Stimulated activated CD8-positive, alpha-beta memory T cell treated with anti-CD3 and anti-CD28 coated beads, Interleukin-12 subunit alpha, Interleukin-12 subunit beta, amount 100 ng/mL, for 24 hours (primary cell): ENCODE measurements around the gene DGKE.

Experiments used
- DNase-seq: peaks from one replicate; pipeline ENCODE4 v3.0.0-alpha.2; 2020; ENCODE audit errors: extremely low read depth

Gene DGKE

DNA sequence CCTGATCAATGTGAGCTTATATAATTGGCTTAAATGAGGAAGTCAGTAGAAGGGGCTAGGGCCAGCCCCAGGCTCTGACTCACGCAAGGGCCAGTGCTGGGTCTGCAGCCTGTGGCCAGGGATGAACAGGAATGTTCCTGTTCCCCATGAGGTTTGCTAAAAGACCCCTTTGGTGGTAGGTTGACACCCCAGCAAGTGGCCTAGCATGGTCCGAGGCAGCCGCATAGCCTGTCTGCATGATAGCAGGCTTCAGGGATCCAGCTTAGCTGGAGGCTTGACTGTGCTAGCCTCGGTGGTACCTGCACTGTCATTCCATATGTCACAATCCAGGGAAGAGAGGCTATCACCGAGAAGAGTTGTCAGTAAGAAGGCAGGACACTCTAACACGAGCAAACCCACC, 56.4 kb downstream of the DGKE start:
- DNase-seq = no peak

DNA sequence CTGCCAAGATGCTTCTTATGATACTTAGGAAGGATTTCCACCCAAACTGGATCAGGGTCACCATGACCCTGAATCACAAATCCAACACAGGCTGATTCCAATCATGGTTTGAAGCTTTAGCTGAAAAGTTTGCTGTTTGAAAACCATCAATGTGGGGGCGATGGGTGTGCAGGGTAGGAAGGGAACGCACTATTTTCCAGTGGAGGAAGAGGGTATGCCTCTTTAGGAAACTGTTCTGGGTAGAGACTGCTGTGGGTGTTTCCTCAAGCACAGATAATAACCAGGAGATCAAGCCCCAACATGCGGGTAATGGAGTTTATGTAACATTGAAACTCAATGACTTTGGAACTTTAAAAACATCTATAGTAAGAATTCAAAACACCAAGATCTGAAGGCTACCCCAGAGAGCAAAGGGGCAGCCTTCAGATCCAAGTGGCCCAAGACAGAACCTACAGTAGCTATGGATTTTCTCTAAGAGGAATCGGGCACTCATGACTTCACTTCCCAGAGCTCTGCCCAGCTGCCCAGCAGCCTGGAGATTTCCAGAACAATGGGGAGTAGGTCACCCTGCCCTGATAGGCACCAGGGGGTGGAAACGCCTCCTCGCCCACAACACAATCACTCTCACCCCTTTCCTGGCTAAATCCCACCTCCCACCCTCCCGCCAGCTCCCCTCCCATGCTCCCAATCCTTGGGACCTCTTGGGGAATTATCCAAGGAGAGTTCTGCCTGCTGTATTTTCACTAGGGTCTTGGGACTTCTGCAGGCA, 57.1 kb downstream of the DGKE start:
- no peak for DNase-seq

DNA sequence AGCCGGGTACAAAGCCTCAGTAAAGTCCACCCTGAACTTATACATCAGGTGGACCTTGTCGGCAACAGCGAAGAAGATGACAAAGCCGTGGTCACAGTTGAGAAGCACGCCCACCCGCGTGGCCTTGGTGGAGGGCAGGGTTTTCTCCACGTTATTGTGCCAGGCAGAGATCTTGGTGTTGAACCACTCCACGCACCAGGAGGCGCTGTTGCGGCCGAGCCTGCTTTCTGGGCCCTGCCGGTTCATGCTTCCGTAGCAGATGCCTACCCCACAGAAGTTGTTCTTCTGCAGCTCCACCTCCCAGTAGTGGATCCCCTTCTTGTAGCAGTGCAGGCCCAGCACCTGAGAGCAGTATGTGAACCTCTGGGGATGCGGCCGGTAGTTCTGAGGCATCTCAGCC, 57.8 kb downstream of the DGKE start:
- no peak for DNase-seq

DNA sequence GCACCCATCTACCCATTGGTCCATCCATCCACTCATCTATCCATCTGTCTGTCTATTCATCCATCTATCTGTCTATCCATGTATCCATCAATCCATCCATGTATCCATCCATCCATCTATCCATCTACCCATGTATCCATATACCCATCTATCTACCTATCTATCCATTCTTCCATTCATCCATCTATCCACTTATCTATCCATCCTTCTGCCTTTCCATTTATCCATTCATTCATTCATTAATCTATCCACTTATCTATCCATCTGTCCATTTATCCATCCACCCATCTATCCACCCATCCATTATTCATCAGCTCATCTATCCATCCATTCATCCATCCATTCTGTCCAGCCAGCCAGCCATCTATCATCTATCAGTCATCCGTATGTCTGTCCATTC, 58.4 kb downstream of the DGKE start:
- DNase-seq = no peak

DNA sequence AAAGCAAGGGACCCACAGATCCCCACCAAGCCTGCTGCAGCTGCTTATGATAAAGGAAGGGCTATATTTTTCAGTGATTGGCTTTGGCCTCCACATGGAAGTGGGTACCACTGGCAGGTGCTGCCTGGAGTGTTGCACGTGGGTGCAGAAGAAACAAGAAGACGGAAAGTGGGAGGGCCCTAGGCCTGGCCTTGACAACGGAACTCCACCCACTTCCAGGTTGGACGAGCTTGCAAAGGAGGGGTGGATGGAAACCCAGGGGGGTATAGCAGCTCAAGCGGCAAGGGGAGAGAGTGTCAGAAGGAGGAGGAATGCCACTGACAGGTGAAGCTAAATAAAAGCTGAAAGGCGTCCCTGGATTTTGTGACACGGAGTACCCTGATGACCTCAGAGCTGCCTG, 59.6 kb downstream of the DGKE start:
- no peak for DNase-seq

DNA sequence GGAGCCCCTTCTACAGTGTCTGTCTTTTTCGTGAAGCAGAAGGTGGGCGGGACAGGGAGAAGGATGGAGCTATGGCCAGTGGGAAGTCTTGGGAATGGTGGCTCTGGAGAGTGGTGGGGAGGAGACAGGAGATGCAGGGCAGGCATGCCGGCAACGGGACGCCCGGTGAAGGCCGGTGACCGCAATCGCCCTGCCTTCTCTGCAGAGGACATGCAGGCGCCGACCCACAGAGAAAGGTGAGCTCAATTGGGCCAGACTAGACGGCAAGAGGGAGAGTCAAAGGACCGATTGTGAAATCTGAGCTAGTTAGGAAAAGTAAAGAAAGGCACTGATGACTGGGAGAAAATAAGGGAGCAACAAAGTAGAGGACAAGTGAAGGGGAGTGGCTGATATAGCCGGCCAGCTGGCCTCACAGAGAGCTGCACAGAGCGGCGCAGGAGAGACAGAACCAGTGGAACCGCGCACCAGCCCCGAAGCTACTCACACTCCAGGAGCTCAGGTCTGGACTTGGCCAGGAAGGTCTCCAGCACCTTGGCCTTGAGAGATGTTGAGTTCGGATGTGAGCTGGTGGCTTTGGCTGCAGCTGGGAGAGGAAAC, 61.0 kb downstream of the DGKE start:
- no peak for DNase-seq

DNA sequence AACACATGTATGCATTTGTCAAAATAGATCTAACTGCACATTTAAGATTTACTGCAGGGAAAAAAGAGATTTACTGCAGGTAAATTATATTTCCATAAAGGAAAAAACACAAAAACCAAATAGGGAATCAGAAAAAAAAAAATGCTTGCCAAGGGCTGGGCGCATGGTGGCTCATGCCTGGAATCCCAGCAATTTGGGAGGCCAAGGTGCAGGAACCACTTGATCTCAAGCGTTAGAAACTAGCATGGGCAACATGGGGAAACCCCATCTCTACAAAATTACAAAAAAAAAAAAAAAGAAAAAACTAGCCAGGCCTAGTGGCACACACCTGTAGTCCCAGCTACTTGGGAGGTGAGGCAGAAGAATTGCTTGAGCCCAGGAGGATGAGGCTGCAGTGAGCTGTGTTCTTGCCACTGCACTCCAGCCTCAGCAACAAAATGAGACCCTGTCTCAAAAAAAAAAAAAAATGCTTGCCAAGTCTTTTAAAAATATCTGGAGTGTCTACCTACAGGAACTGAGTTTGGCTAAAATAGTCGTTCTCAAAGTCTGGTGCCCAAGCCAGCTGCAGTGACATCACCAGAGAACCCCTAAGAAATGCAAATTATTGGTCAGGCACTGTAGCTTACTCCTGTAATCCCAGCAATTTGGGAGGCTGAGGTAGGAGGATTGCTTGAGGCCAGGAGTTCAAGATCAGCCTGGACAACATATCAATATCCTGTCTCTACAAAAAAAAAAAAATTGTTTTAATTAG, 62.4 kb downstream of the DGKE start:
- no peak for DNase-seq

DNA sequence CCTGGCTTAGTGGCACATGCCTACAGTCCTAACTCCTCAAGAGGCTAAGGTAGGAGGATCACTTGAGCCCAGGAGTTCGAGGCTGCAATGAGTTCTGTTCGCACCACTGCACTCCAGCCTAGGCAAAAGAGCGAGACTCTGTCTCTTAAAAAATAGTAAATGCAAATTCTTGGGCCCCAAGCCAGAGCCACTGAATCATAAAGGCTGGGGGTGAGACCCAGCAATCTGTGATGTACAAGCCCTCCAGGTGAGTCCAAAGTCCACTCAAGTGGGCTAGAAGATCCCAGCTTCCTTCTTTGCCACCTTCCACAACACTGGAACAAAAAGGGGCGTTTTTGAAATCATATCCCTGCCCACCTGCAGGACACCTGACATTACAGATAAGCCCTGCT, 63.0 kb downstream of the DGKE start:
- no peak for DNase-seq

DNA sequence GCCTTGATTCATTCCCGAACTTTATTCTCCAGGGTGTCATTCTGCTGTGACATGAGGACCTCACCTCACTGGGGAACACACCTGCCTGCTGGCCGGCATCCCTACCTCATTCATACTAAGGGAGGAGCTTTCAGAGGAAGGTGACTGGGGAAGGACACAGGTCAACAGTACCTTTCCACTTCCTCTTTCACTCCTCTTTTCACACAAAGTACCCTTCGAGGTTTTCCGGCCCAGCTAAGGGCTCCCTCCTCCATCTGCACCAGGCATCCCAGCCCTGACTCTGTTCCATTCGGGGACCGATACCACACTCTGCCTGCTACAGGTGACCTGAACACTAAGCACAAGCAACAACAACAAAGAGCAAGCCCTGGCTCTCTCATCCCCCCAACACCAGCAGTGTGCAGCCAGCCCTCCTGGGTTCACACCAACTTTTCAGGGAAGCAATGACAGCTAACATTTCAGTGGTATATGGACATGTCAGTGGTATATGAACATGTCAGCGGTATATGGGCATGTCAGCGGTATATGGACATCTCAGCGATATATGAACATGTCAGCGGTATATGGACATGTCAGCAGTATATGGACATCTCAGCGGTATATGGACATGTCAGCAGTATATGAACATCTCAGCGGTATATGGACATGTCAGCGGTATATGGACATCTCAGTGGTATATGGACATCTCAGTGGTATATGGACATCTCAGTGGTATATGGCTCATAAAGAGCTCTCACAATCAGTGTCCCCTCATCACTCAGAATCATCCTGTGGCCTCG, 63.9 kb downstream of the DGKE start:
- no peak for DNase-seq

DNA sequence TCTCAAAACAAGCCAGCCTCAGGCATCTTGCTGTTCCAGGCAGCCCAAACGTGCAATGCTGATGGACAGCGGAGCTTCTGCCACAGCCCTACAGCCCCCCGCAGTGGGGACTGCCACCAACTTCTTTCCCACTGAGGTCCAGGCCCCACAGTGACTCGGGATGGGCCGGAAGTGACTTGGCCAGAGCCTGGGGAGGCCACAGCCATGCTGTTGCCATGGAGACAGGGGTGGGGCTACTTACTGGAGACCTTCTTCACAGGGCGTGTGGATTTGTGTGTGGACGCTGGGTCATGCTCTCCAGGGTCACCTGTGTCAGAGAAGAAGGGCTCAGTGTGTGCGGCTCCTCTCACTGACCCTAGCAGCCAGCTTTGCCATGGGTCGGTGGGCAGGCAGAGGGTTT, 64.9 kb downstream of the DGKE start:
- DNase-seq = no peak

DNA sequence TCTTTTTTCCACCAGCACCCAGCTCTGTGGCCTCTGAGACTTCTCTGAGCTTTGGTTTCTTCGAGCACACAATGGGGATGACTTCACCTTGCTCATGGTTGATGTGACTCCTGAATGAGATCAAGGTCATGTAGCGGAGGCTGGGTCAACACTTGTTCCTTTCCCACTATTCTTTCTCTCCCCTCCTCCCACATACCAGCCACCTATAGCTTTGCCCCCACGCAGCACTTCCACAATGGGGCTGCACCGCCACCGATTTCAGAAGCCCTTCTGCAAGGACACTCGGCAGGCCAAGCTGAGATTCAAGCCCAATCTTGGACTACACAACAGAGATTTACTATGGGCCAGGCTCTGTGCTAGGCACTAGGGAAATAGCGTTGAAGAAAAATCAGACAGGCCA, 65.5 kb downstream of the DGKE start:
- DNase-seq = no peak

DNA sequence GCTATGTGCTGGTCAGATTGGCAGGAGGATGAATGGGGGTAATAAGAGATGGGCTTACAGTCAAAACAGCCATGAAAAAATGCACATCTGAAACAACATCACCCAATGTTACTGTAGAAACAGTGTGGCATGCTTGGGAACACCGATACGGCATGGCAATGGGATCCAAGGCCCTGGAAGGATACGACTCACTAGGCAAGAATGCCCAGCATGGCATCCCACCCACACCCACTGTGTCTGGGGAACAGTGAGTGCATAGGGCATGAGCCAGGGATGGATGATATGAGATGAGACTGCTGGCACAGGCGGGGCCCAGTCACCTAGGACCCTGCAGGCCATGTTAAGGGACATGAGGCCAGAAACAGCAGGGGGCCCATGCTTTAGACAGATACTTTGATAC, 68.4 kb downstream of the DGKE start:
- no peak for DNase-seq

DNA sequence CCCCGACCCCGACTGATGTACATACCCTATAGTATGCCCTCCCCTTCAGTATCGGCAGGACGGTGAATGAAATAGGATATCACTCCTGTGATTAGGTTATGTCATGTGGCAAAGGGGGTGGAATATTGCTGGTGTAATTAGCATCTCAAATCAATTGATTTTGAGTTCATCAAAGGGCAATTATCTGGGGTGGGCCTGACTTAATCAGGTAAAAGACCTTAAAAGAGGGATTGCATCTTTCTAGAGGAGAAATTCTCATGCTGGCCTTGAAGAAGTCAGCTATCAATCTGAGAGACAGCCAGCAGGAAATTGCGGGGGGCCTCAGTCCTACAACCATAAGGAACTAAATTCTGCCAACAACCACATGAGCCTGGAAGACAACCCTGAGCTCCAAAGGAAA, 69.6 kb downstream of the DGKE start:
- no peak for DNase-seq

DNA sequence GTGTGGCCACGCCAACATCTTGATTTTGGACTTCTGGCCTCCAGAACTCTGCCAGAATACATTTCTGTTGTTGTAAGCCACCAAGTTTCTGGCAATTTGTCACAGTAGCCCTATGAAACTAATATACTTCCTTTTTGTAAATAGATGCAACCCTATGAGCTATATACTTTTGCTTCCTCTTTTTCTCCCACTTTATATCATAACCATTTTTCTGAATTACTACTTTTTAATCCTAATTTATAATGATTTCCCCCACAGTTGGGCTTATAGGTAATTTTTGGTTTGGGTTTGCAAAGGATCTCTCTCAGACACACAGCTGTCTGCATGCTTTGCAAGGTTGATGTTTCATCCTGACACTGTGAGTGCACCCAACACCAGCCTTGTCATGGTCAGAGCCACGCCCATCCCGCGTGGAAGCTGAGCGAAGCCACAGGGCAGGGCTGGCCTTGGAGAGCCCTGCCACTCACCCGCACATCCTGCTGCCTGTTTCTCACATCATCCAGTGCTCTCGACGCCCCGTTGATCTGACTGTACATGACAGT, 74.1 kb downstream of the DGKE start:
- no peak for DNase-seq

DNA sequence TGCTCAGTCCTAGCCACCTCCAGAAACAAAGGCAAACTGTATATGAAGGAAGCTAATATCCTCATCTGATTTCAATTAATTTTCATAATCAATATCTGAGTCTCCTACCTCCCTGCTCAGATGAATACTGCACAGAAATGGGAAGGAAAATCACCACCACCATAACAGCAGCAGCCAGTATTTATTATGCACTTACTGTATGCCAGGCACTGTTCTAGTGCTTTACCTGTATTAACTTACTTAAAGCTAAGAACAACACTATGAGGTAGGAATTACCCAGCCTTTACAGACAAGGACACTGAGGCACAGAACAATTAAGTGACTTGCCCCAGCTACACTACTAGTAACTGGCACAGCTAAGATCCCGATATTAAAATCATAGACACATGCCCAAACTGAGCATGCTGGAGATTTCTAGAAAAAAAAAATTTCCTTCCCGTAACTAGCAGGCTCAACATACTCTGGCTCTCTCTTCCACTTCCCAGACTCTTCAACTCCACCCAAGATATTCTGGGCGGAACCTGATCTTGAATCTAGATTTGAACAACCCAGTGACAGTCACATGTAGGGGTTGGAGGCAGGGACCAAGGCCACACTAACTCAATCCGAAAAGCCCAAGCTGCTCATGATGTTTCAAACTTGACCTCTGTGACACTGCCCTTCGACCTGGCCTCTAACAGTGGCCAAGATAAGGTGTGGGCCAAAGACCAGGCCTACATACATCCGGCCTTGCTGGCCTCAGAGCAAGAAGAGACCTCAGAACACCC, 76.0 kb downstream of the DGKE start:
- DNase-seq = no peak

DNA sequence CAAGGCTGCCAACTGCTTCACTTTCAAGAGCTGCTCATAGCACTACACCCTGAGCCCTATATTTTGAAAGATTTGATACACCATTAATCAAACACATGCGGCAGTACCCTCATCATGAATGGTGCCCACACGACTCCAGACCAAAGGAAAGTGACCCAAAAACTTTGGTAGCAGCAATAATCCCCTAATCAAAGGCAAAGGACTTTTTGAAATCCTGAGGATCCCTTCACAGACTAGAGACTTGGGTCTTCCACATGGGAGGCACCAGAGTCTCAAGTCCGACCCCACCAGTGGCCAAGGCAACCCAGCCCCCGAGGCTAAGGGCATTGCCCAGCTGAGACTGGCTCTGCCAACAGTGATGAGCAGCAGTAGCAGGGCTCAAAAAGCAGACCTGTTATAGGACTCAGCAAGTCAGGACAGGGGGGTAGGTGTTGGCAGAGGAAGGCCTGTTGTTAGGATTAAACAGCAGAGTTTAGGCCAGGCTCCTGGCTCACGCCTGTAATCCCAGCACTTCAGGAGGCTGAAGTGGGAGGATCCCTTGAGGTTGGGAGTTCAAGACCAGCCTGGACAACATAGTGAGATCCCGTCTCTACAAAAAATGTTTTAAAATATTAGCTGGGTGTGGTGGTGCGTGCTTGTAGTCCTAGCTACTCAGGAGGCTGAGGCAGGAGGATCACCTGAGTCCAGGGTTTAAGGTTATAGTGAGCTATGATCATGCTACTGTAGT, 76.7 kb downstream of the DGKE start:
- no peak for DNase-seq

DNA sequence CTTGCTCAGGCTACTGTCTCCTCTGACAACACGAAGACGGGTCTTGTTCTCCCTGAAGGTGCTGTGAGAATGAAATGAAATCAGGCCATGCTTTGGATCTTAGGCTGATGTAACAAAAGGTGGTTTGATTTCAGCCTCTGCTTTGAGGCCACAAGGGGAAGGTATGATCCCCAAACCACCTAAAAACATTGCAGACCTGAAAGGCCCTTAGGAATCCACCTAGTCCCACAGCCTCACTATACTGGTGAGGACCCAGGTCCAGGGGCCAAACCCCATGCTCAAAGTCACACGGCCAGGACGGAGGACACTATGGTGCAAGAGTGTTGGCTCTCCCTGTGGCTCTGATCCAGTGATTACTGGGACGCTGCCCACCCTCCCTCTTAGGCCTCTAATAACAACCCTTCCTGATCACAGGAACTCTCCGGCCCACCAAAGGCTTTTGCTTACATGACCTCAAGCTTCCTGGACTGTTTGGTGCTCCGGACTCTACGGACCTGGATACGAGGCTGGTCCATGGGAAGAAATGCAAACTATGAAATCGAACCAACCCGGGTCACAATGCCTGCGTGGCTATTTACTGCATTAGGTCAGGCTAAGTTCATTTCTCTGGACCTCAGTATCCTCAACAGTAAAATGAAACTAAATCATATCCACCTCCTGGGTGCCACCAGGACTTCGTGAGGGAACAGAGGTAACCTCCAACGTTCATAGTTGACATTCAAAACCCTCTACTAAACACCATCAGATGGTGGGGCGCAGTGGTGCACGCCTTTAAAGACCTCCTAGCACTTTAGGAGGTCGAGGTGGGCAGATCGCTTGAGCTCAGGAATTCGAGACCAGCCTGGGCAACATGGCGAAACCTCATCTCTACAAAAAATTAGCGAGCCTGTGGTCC, 78.4 kb downstream of the DGKE start:
- no peak for DNase-seq

DNA sequence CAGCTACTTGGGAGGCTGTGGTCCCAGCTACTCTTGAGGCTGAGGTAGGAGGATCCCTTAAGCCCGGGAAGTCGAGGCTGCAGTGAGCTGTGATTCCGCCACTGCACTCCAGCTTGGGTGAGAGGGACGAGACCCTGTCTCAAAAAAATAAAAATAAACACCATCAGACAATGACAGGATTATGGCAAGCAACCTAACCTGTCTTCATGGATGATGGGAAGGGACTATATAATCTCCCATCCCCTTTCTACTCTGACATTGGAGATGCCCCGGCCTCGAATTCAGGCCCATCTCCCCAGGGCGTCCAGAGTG, 79.0 kb downstream of the DGKE start:
- DNase-seq = no peak

DNA sequence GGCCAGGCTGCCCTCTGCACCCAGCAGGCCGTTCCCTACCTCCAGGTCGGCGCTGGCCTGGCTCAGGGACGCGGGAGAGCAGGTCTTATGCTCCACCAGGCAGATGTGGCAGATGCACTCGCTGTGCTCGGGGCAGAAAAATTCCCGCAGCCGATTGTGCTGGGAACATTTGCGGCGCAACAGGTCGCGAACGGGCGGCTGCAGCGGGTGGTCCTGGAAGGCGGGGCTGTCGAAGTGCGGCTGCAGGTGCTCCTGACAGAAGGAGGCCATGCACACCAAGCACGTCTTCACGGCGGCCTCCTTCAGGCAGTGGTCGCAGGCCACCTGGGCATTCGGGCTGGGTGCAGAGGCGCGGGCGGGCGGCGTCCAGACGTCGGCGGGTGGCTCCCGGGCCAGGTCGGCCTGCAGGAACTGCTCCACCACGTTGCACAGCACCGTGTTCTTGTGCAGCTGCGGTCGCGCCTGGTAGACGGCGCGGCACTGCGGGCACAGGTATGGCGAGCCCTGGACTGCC, 79.5 kb downstream of the DGKE start:
- no peak for DNase-seq
